Smooth muscle cell (in vitro differentiated cells): ENCODE results near the gene CLSTN2. TPM values are rescaled to one million over a fixed set of nuclear protein-coding genes. Genes with fewer than 3 reads are reported as not detected.

Experiments
- DNase-seq: peaks from one replicate; lab custom pipeline; 2025; ENCODE audit not compliant: unreplicated experiment; lab: John Stamatoyannopoulos, UW
- H2AFZ ChIP-seq: fragments of 200-600 bp; sonication (generic); 2 replicates; pipeline ENCODE4 v1.6.0; 2016; ENCODE audit warnings: antibody characterized with exemption, low read depth, mild to moderate bottlenecking
- H3F3A ChIP-seq: fragments of 200-600 bp; sonication (generic); 2 replicates; pipeline ENCODE4 v1.6.0; 2017; ENCODE audit warnings: antibody characterized with exemption, low read depth
- H3K27ac ChIP-seq: fragments of 200-600 bp; sonication (generic); 2 replicates; pipeline ENCODE4 v1.5.1; 2016; ENCODE audit warnings: low read depth, mild to moderate bottlenecking
- H3K27me3 ChIP-seq: fragments of 200-600 bp; sonication (generic); 2 replicates; pipeline ENCODE4 v1.6.1; 2016; ENCODE audit warnings: low read depth, mild to moderate bottlenecking
- H3K36me3 ChIP-seq: fragments of 200-600 bp; sonication (generic); 2 replicates; pipeline ENCODE4 v1.5.1; 2016; ENCODE audit warnings: low read depth
- H3K4me1 ChIP-seq: fragments of 200-600 bp; sonication (generic); 2 replicates; pipeline ENCODE4 v1.5.1; 2016; ENCODE audit warnings: low read depth
- H3K4me2 ChIP-seq: fragments of 200-600 bp; sonication (generic); 2 replicates; pipeline ENCODE4 v1.6.0; 2016; ENCODE audit warnings: mild to moderate bottlenecking
- H3K4me3 ChIP-seq: fragments of 200-600 bp; sonication (generic); 2 replicates; pipeline ENCODE4 v1.5.1; 2016; ENCODE audit warnings: mild to moderate bottlenecking
- H3K79me2 ChIP-seq: fragments of 200-600 bp; sonication (generic); 2 replicates; pipeline ENCODE4 v1.6.0; 2016; ENCODE audit warnings: low read depth, mild to moderate bottlenecking
- H3K9ac ChIP-seq: fragments of 200-600 bp; sonication (generic); 2 replicates; pipeline ENCODE4 v1.6.0; 2016; ENCODE audit warnings: low read depth
- H3K9me3 ChIP-seq: fragments of 200-600 bp; sonication (generic); replicated peaks from 2 replicates; pipeline ENCODE4 v1.5.1; 2016; ENCODE audit warnings: low read depth
- H4K20me1 ChIP-seq: fragments of 200-600 bp; sonication (generic); 2 replicates; pipeline ENCODE4 v1.6.0; 2016; ENCODE audit warnings: low read depth
- CTCF ChIP-seq: fragments of 200-600 bp; sonication (generic); IDR thresholded peaks from 2 replicates; pipeline ENCODE4 v1.5.1; 2017; ENCODE audit warnings: borderline replicate concordance, mild to moderate bottlenecking, antibody characterized with exemption; ENCODE audit not compliant: insufficient read depth, poor library complexity, severe bottlenecking
- WGBS: methylation state at CpG from one replicate; pipeline ENCODE4 v1.1.7; 2016; ENCODE audit warnings: low lambda C conversion rate; 5-methylcytosine and 5-hydroxymethylcytosine counted together
- polyA plus RNA-seq: library from polyadenylated mRNA; unstranded; fragments of >200 nt; fragmentation: Nextera tagmentation; extraction: Ambion mirVana; gene quantifications from 2 replicates; pipeline ENCODE4 v1.2.1, GENCODE V29; 2016
- total RNA-seq: library from RNA; depleted of rRNA; stranded (reverse); fragments of >200 nt; gene quantifications from 2 replicates; pipeline ENCODE4 v1.2.3, GENCODE V29; 2014

Gene CLSTN2
- total and polyA plus RNA-seq, 2 experiments from 2014 or later: 0.91 to 1.5 TPM

DNA sequence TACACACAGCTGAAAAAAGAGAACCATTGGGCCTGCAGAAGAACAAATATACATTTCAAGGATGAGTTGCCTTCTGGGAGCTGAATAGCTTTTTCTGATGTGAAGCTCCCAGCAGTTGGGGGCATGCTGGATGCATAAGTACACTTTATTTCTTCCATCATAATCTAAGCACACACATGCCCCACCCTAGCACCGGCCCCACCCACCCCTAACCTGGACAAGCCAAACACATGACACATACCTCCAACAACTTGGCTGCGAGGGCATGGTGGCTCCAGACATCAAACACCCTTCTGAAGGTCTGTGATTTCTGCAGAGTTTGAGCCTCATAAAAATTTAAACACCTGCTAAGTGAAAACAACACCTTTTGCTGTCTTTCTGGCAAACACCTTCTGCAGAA lies 435.7 kb downstream of the CLSTN2 start:
- Histone ChIP-seq H2AFZ (no peak overlapping the region), H3K9ac (no peak overlapping the region), H3K4me2 (no peak overlapping the region), H3K36me3 (no peaks in the 10 kb centered on the region), H3K27me3 (no peaks in the 10 kb centered on the region), H3K9me3 (no peaks in the 10 kb centered on the region), H3K4me1 (no peaks in the 10 kb centered on the region), H3K79me2 (no peaks in the 10 kb centered on the region), H3K27ac (no peak overlapping the region), H4K20me1 (no peaks in the 10 kb centered on the region), H3F3A (no peaks in the 10 kb centered on the region), H3K4me3 (no peak overlapping the region)
- DNase-seq: no peak
- no peak for TF ChIP-seq CTCF
- 40% methylated on average over 2 of the region's 2 CpGs for WGBS

DNA sequence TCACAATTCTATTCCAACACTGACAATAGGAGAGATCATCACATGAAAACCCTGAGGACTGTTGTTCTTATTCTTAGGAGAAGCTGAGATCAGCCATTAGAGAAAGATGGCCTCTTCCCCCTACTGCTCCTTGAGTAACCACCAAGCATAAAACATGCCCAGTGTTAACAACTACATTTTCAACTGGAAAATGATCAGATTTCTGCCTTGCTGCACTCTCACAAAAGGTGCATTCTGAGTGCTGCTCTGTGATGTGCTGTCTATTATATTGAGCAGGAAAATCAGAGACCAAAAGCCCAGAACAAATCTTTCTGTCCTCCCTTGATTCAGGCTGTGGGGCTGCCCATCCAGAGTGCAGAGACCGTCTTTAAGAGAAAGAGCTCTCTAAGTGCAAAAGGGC lies 438.2 kb downstream of the CLSTN2 start:
- H3K27ac ChIP-seq: no peak overlapping the region
- no peak for DNase-seq
- no peak overlapping the region for H2AFZ ChIP-seq
- 94% methylated on average over 1 of the region's 1 CpG for WGBS
- H4K20me1 ChIP-seq: no peaks in the 10 kb centered on the region
- H3K4me1 ChIP-seq: no peaks in the 10 kb centered on the region
- no peak for TF ChIP-seq CTCF
- H3F3A ChIP-seq: no peaks in the 10 kb centered on the region
- H3K27me3 ChIP-seq: no peaks in the 10 kb centered on the region
- H3K9me3 ChIP-seq: no peaks in the 10 kb centered on the region
- H3K9ac ChIP-seq: no peak overlapping the region
- no peaks in the 10 kb centered on the region for H3K79me2 ChIP-seq
- no peak overlapping the region for H3K4me3 ChIP-seq
- H3K4me2 ChIP-seq: no peak overlapping the region
- no peaks in the 10 kb centered on the region for H3K36me3 ChIP-seq

GRCh38 chr3:140375002-140375401 lies 440.0 kb downstream of the CLSTN2 start:
- no peak overlapping the region for H3K4me2 ChIP-seq
- no peaks in the 10 kb centered on the region for H4K20me1 ChIP-seq
- no peaks in the 10 kb centered on the region for H3K4me1 ChIP-seq
- no peak overlapping the region for H2AFZ ChIP-seq
- no peaks in the 10 kb centered on the region for H3K27me3 ChIP-seq
- no peaks in the 10 kb centered on the region for H3K79me2 ChIP-seq
- H3K9ac ChIP-seq: no peak overlapping the region
- WGBS: 55% methylated on average over 1 of the region's 1 CpG
- TF ChIP-seq CTCF: no peak
- H3K36me3 ChIP-seq: no peaks in the 10 kb centered on the region
- no peak overlapping the region for H3K27ac ChIP-seq
- H3K9me3 ChIP-seq: no peaks in the 10 kb centered on the region
- no peaks in the 10 kb centered on the region for H3F3A ChIP-seq
- no peak for DNase-seq
- no peak overlapping the region for H3K4me3 ChIP-seq

- no peaks in the 10 kb centered on the region for H3F3A ChIP-seq
- H3K36me3 ChIP-seq: no peaks in the 10 kb centered on the region
- DNase-seq: no peak
- no peak overlapping the region for H3K27ac ChIP-seq
- H3K9me3 ChIP-seq: no peaks in the 10 kb centered on the region
- no peak for TF ChIP-seq CTCF
- H3K27me3 ChIP-seq: no peaks in the 10 kb centered on the region
- no peak overlapping the region for H3K4me2 ChIP-seq
- no peak overlapping the region for H2AFZ ChIP-seq
- H3K9ac ChIP-seq: no peak overlapping the region
- no peaks in the 10 kb centered on the region for H3K4me1 ChIP-seq
- H3K4me3 ChIP-seq: no peak overlapping the region
- H4K20me1 ChIP-seq: no peaks in the 10 kb centered on the region
- H3K79me2 ChIP-seq: no peaks in the 10 kb centered on the region
- WGBS: 83% methylated on average over 1 of the region's 1 CpG
Measured at GRCh38 chr3:140376136-140376889, 441.3 kb downstream of the CLSTN2 start.
